Measurements from ENCODE around the gene ATXN1. TPM values are rescaled to one million over a fixed set of nuclear protein-coding genes. Genes with fewer than 3 reads are reported as not detected.
"Not testable (repeated sequence)": the region's sequence is repeated elsewhere in the genome, so short reads cannot be mapped to it uniquely, and the experiment has no call there.

The ATXN1 gene
- total RNA-seq, 1 donor from 2014 or later, result 6.1 TPM

DNA sequence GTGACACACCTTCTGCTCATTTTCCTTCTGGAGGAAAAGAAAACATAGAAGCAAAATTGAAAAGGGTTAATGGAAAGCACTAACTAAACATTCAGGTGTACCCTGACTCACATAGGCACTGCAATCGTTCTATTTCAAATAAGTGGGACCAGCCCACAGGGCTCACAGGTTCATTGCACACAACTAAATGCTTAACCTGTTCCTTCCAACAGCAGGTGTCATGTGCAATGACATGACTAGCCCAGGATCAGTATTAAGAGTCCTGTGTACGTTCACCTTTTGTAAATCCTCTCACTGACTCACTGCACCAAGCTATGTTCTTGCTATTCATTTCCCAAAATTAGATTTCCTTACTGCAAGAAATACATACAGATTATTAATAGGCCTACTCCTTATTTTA, 371.6 kb downstream of the ATXN1 start:
- H3K4me3 ChIP-seq (ENCODE audit: low read depth, low read length), result no peak overlapping the region
- no peak for DNase-seq (ENCODE audit: low read depth)
- TF ChIP-seq, protein P1, sequence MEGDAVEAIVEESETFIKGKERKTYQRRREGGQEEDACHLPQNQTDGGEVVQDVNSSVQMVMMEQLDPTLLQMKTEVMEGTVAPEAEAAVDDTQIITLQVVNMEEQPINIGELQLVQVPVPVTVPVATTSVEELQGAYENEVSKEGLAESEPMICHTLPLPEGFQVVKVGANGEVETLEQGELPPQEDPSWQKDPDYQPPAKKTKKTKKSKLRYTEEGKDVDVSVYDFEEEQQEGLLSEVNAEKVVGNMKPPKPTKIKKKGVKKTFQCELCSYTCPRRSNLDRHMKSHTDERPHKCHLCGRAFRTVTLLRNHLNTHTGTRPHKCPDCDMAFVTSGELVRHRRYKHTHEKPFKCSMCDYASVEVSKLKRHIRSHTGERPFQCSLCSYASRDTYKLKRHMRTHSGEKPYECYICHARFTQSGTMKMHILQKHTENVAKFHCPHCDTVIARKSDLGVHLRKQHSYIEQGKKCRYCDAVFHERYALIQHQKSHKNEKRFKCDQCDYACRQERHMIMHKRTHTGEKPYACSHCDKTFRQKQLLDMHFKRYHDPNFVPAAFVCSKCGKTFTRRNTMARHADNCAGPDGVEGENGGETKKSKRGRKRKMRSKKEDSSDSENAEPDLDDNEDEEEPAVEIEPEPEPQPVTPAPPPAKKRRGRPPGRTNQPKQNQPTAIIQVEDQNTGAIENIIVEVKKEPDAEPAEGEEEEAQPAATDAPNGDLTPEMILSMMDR (conservative IDR thresholded peaks at IDR 0.05; ENCODE audit: low read depth, low read length), result no peak

DNA sequence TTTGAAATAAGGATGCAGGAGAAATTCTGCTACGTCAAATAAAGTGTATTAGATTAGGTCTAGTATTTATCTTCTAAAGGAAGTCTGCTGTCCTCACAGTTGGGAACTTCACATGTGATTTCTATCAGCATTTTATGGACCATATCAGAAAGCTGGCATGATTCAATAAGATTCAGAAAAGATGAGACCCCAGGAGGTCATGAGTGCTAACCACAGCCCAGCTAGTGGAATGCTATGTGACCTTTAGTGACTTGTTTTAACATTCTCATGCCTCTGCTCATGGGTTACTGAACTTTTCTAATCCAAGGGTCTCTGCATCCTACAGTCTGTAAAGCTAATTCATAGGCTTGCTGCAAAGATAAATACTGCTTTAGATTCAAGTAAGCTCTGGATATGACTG, 372.8 kb downstream of the ATXN1 start:
- H3K4me3 ChIP-seq (ENCODE audit: low read depth, low read length), result no peak overlapping the region
- no peak for DNase-seq (ENCODE audit: low read depth)
- TF ChIP-seq, protein P1 (conservative IDR thresholded peaks at IDR 0.05; ENCODE audit: low read depth, low read length), result no peak

- DNase-seq (ENCODE audit: low read depth), result no peak
- no peak overlapping the region for H3K4me3 ChIP-seq (ENCODE audit: low read depth, low read length)
- TF ChIP-seq, protein P1 (conservative IDR thresholded peaks at IDR 0.05; ENCODE audit: low read depth, low read length), result no peak
These were observed 375.2 kb downstream of the ATXN1 start for GRCh38 chr6:16386057-16386456.

GRCh38 chr6:16383607-16384206, 377.6 kb downstream of the ATXN1 start:
- DNase-seq (ENCODE audit: low read depth), result no peak
- TF ChIP-seq, protein P1 (conservative IDR thresholded peaks at IDR 0.05; ENCODE audit: low read depth, low read length), result no peak
- H3K4me3 ChIP-seq (ENCODE audit: low read depth, low read length), result no peak overlapping the region

DNA sequence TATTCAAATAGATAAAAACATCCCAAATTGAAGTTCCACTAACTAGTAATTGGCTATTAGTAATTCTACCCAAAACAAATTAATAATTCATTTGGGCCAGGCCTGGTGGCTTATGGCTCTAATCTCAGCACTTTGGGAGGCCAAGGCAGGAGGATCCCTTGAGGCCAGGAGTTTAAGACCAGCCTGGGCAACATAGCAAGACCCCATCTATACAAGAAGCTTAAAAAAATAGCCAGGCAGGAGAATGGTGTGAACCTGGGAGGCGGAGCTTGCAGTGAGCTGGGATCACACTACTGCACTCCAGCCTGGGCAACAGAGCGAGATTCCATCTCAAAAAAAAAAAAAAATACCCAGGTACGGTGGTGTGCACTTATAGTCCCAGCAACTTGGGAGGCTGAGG, 379.3 kb downstream of the ATXN1 start:
- not testable (repeated sequence) for H3K4me3 ChIP-seq (ENCODE audit: low read depth, low read length); DNase-seq (ENCODE audit: low read depth)

DNA sequence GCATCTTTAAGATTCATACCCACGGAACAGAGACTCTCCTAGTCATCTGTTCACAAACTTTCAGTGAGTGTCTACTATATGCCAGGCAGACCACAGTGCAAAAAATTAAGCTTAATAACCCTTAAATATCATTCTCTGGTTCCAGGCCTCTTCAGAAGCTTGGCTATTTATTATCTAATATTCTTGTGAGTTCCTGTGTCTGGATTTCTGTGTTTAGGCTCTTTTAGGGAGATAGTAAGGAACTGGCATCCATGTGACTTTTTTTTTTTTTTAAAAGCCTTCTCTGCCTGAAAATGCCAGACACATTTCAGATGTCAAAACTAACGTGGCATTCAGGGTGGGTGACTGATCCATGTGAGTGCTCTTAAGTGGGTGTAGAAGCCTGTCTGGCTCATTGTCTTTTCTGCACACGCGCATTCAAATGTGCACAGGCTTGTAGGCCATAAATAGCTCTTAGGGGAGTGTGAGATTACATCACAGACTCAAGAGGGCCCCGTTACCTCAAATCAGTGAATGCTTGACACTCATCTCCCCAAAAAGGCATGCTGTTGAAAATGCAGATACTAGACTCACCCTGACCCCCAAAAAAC, 380.9 kb downstream of the ATXN1 start:
- no peak overlapping the region for H3K4me3 ChIP-seq (ENCODE audit: low read depth, low read length)
- TF ChIP-seq, protein P1 (conservative IDR thresholded peaks at IDR 0.05; ENCODE audit: low read depth, low read length), result no peak
- DNase-seq (ENCODE audit: low read depth), result no peak

- H3K4me3 ChIP-seq (ENCODE audit: low read depth, low read length); DNase-seq (ENCODE audit: low read depth): not testable (repeated sequence)
These were observed 382.9 kb downstream of the ATXN1 start for GRCh38 chr6:16378360-16378759.

DNA sequence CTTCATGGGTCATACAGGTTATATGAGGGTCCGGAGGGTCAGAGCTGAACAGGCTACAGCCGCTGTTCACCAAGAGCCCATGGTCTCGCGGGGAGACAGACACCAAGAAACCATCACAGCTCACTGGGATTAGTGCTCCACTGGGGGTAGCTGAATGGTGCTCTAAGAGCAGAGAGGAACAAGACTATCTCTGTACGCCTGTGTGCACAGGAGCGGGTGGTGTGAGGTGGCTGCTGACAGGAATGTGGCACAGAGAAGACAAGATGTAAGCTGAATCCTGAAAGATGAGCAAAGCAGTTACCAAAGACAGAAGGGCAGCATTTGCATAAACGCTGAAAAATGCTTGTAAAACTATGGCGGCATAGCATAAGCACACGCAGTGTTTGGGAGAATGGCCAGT, 383.8 kb downstream of the ATXN1 start:
- DNase-seq (ENCODE audit: low read depth), result no peak
- no peak overlapping the region for H3K4me3 ChIP-seq (ENCODE audit: low read depth, low read length)
- TF ChIP-seq, protein P1 (conservative IDR thresholded peaks at IDR 0.05; ENCODE audit: low read depth, low read length), result no peak

Data from epithelial cell of proximal tubule (primary cell).